ENCODE measurements around the gene RNASEH1.

Gene RNASEH1

GRCh38 chr2:3557639-3558204 is 411 bp downstream of the RNASEH1 start:
- Histone ChIP-seq H3K9me3 (ENCODE audit: severe bottlenecking) (no peaks in the 10 kb centered on the region), H3K27me3 (ENCODE audit: insufficient read depth, poor library complexity, severe bottlenecking) (no peaks in the 10 kb centered on the region), H3K27ac (ENCODE audit: poor library complexity, severe bottlenecking) (peak overlapping the region; percentile 63), H3K4me3 (ENCODE audit: severe bottlenecking) (peak overlapping the region; percentile 72), H3K36me3 (ENCODE audit: low read depth) (peaks cover 54% of the 10 kb centered on the region), H3K4me1 (ENCODE audit: insufficient read depth, poor library complexity, severe bottlenecking) (peaks cover 7% of the 10 kb centered on the region)
- ATAC-seq (ENCODE audit: low read depth) (peak; percentile 21; the same call in 2 of the 3 replicates), DNase-seq (ENCODE audit: low spot score) (no peak)
- TF ChIP-seq CTCF (IDR thresholded peaks at IDR 0.05; ENCODE audit: poor library complexity, severe bottlenecking), result no peak

- no peak overlapping the region for H3K27ac ChIP-seq (ENCODE audit: poor library complexity, severe bottlenecking)
- TF ChIP-seq CTCF (IDR thresholded peaks at IDR 0.05; ENCODE audit: poor library complexity, severe bottlenecking), result no peak
- H3K9me3 ChIP-seq (ENCODE audit: severe bottlenecking), result no peaks in the 10 kb centered on the region
- no peak for ATAC-seq (ENCODE audit: low read depth)
- H3K36me3 ChIP-seq (ENCODE audit: low read depth), result peaks cover 76% of the 10 kb centered on the region
- H3K4me1 ChIP-seq (ENCODE audit: insufficient read depth, poor library complexity, severe bottlenecking), result peaks cover 7% of the 10 kb centered on the region
- H3K4me3 ChIP-seq (ENCODE audit: severe bottlenecking), result no peak overlapping the region
- no peaks in the 10 kb centered on the region for H3K27me3 ChIP-seq (ENCODE audit: insufficient read depth, poor library complexity, severe bottlenecking)
- no peak for DNase-seq (ENCODE audit: low spot score)
Measured at GRCh38 chr2:3553946-3554345, 4.2 kb downstream of the RNASEH1 start.

GRCh38 chr2:3547915-3548314 is 10.2 kb downstream of the RNASEH1 start:
- no peak for ATAC-seq (ENCODE audit: low read depth)
- H3K4me1 ChIP-seq (ENCODE audit: insufficient read depth, poor library complexity, severe bottlenecking), result no peaks in the 10 kb centered on the region

GRCh38 chr2:3545788-3546478 is 12.2 kb downstream of the RNASEH1 start:
- Histone ChIP-seq H3K4me1 (ENCODE audit: insufficient read depth, poor library complexity, severe bottlenecking) (no peaks in the 10 kb centered on the region), H3K27ac (ENCODE audit: poor library complexity, severe bottlenecking) (no peak overlapping the region), H3K27me3 (ENCODE audit: insufficient read depth, poor library complexity, severe bottlenecking) (no peaks in the 10 kb centered on the region), H3K9me3 (ENCODE audit: severe bottlenecking) (no peaks in the 10 kb centered on the region), H3K4me3 (ENCODE audit: severe bottlenecking) (no peak overlapping the region), H3K36me3 (ENCODE audit: low read depth) (peaks cover 90% of the 10 kb centered on the region)
- ATAC-seq (ENCODE audit: low read depth) (no peak), DNase-seq (ENCODE audit: low spot score) (no peak)
- no peak for TF ChIP-seq CTCF (IDR thresholded peaks at IDR 0.05; ENCODE audit: poor library complexity, severe bottlenecking)

More at GRCh38 chr2:3547915-3548314, 10.2 kb downstream of the RNASEH1 start:
- DNase-seq (ENCODE audit: low spot score), result no peak
- Histone ChIP-seq H3K27me3 (ENCODE audit: insufficient read depth, poor library complexity, severe bottlenecking) (no peaks in the 10 kb centered on the region), H3K27ac (ENCODE audit: poor library complexity, severe bottlenecking) (no peak overlapping the region), H3K9me3 (ENCODE audit: severe bottlenecking) (no peaks in the 10 kb centered on the region), H3K4me3 (ENCODE audit: severe bottlenecking) (no peak overlapping the region), H3K36me3 (ENCODE audit: low read depth) (peaks cover 90% of the 10 kb centered on the region)
- no peak for TF ChIP-seq CTCF (IDR thresholded peaks at IDR 0.05; ENCODE audit: poor library complexity, severe bottlenecking)

All from RWPE2 (cell line).